ENCODE data around the gene ATXN7L2.

DNA sequence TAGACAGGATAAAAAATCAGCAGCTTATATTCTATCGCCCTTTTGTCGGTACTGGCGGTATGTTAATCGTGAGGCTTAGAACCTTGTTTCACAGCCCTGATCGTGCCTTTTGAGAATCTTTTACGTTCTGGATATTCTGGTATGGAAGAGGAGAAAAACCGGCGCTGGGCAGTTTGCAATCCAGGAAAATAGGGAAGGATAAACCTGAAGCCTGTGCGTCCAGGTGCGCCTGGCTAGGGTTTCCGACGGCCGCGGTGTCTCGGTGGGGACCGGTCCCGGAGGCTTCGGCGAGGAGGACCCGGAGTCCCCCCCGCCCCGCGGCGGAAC is 17.6 kb upstream of the ATXN7L2 start:
- TF ChIP-seq MXI1 (conservative IDR thresholded peaks at IDR 0.05; ENCODE audit: poor library complexity, severe bottlenecking) (no peak), EP300 (conservative IDR thresholded peaks at IDR 0.05; ENCODE audit: poor library complexity, severe bottlenecking) (no peak)
- TF ChIP-seq, protein P1, sequence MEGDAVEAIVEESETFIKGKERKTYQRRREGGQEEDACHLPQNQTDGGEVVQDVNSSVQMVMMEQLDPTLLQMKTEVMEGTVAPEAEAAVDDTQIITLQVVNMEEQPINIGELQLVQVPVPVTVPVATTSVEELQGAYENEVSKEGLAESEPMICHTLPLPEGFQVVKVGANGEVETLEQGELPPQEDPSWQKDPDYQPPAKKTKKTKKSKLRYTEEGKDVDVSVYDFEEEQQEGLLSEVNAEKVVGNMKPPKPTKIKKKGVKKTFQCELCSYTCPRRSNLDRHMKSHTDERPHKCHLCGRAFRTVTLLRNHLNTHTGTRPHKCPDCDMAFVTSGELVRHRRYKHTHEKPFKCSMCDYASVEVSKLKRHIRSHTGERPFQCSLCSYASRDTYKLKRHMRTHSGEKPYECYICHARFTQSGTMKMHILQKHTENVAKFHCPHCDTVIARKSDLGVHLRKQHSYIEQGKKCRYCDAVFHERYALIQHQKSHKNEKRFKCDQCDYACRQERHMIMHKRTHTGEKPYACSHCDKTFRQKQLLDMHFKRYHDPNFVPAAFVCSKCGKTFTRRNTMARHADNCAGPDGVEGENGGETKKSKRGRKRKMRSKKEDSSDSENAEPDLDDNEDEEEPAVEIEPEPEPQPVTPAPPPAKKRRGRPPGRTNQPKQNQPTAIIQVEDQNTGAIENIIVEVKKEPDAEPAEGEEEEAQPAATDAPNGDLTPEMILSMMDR (IDR thresholded peaks at IDR 0.05; ENCODE audit: poor library complexity, severe bottlenecking), result no peak
